ENCODE measurements around the gene PROM1. TPM values are rescaled to one million over a fixed set of nuclear protein-coding genes. Genes with fewer than 3 reads are reported as not detected.

PROM1 gene
- total and polyA plus RNA-seq, 2 of the 8 experiments (the other 6 are each of a cell fraction or from before 2014, with no cell fraction given), result 36.0 to 59.7 TPM

DNA sequence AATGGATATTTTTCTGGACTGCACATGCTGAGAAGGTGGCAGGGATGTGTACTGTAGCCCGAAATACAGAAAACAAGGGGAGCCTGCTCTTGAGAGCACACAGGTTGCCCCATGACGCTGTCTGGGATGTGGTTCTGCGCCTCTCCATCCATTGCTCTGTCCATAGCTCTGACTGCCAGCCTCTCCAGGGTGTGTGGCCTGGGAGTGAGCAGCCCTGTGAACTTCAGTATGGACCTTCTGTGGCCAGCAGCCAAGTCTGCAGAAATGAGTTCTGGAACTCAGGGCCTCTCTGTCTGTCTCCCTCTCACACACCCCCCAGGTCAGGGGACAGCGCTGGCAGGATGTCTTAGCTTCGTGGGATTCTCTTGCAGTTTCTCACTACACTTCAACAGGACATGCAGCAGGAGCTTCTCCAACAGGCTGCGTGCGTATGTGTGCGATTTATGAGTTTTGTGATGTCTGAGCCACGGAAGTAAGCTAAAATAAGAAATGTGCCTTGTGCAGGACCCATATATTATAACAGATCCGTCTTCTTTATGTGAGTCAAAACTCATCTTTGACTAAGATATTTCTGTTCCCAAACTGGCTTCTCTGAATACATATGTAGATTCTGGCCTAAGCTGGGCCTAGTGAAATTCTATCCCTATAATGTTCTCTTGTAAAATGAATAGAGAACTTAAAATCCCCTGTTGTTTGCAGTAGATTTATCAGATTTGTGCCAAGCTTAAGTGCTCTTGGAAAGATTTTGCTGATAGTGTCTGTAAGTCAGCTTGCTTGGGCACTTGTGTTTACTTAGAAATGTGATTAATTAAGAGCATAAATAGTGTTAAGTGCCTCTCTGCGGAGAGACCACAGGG, 40.0 kb downstream of the PROM1 start (continued):
- TF ChIP-seq RNF2 (IDR thresholded peaks at IDR 0.05; ENCODE audit: borderline replicate concordance, low read depth, low read length, missing control alignments, poor library complexity, severe bottlenecking), result no peak
- TF ChIP-seq YY1 (IDR thresholded peaks at IDR 0.05; ENCODE audit: low read depth, low read length), result no peak

Measured in H1 (cell line).